Measurements from ENCODE around the gene MAP3K5. TPM values are rescaled to one million over a fixed set of nuclear protein-coding genes. Genes with fewer than 3 reads are reported as not detected.

Gene MAP3K5
- polyA plus RNA-seq, 3 donors = 6.0 to 8.4 (median 6.6) TPM

- no peak for DNase-seq
Observed at GRCh38 chr6:136547871-136548270, 244.4 kb downstream of the MAP3K5 start.

GRCh38 chr6:136547336-136547735 is 244.9 kb downstream of the MAP3K5 start:
- DNase-seq = peak; percentile 29

- DNase-seq = no peak
Observed at GRCh38 chr6:136546331-136546730, 245.9 kb downstream of the MAP3K5 start.

GRCh38 chr6:136544326-136544725 is 248.0 kb downstream of the MAP3K5 start:
- DNase-seq = no peak

GRCh38 chr6:136541395-136541794 is 250.9 kb downstream of the MAP3K5 start:
- no peak for DNase-seq

GRCh38 chr6:136539967-136540652 is 252.2 kb downstream of the MAP3K5 start:
- DNase-seq = no peak

- no peak for DNase-seq
Observed at GRCh38 chr6:136538836-136539235, 253.4 kb downstream of the MAP3K5 start.

GRCh38 chr6:136535880-136536650 is 256.2 kb downstream of the MAP3K5 start:
- DNase-seq = no peak

- no peak for DNase-seq
Observed at GRCh38 chr6:136535017-136535765, 257.1 kb downstream of the MAP3K5 start.

- DNase-seq = no peak
Observed at GRCh38 chr6:136534268-136534667, 258.0 kb downstream of the MAP3K5 start.

GRCh38 chr6:136533487-136533886 is 258.8 kb downstream of the MAP3K5 start:
- DNase-seq = no peak

- no peak for DNase-seq
Observed at GRCh38 chr6:136532030-136532429, 260.2 kb downstream of the MAP3K5 start.

GRCh38 chr6:136529710-136530109 is 262.6 kb downstream of the MAP3K5 start:
- DNase-seq = no peak

- DNase-seq = no peak
Observed at GRCh38 chr6:136528477-136528876, 263.8 kb downstream of the MAP3K5 start.

- no peak for DNase-seq
Observed at GRCh38 chr6:136527831-136528230, 264.4 kb downstream of the MAP3K5 start.

- no peak for DNase-seq
Observed at GRCh38 chr6:136526937-136527336, 265.3 kb downstream of the MAP3K5 start.

GRCh38 chr6:136526196-136526930 is 265.9 kb downstream of the MAP3K5 start:
- peak; percentile 44 for DNase-seq

- DNase-seq = no peak
Observed at GRCh38 chr6:136525586-136526195, 266.6 kb downstream of the MAP3K5 start.

GRCh38 chr6:136524936-136525413 is 267.3 kb downstream of the MAP3K5 start:
- no peak for DNase-seq

- no peak for DNase-seq
Observed at GRCh38 chr6:136524339-136524935, 267.8 kb downstream of the MAP3K5 start.

- DNase-seq = no peak
Observed at GRCh38 chr6:136523196-136523595, 269.1 kb downstream of the MAP3K5 start.
